GM12801 (cell line): ENCODE measurements around the gene IGSF8.

Experiments used
- TF ChIP-seq, protein P1 (sequence below): IDR thresholded peaks from one replicate; pipeline ENCODE4 v1.5.1; 2011; ENCODE audit warnings: control low read depth; ENCODE audit not compliant: insufficient read length; ENCODE audit errors: extremely low read depth

Gene IGSF8

DNA sequence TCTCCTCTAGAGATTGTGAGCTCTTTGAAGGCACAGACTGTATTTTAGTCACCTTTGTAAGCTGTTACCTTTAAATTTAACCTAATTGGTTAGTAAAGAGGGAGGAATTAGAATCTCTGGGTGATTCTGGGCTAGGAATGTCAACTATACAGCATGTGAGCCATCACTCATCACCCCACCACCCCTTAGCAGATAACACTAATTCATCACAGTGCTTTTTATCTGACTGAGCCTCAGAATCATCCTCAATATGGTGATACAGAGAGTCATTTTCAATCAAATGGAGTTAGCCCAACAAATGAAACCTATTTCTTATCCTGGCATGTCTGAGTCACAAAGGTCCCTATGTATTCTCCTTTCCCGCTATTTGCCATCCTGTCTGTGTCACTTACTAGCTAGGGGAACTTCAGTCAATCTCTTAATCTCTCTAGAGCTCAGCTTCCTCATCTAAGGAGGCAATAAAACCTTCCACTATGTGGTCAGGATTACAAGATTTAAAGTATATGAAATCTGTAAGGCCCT, 41.7 kb downstream of the IGSF8 start:
- TF ChIP-seq, protein P1, sequence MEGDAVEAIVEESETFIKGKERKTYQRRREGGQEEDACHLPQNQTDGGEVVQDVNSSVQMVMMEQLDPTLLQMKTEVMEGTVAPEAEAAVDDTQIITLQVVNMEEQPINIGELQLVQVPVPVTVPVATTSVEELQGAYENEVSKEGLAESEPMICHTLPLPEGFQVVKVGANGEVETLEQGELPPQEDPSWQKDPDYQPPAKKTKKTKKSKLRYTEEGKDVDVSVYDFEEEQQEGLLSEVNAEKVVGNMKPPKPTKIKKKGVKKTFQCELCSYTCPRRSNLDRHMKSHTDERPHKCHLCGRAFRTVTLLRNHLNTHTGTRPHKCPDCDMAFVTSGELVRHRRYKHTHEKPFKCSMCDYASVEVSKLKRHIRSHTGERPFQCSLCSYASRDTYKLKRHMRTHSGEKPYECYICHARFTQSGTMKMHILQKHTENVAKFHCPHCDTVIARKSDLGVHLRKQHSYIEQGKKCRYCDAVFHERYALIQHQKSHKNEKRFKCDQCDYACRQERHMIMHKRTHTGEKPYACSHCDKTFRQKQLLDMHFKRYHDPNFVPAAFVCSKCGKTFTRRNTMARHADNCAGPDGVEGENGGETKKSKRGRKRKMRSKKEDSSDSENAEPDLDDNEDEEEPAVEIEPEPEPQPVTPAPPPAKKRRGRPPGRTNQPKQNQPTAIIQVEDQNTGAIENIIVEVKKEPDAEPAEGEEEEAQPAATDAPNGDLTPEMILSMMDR, result no peak

DNA sequence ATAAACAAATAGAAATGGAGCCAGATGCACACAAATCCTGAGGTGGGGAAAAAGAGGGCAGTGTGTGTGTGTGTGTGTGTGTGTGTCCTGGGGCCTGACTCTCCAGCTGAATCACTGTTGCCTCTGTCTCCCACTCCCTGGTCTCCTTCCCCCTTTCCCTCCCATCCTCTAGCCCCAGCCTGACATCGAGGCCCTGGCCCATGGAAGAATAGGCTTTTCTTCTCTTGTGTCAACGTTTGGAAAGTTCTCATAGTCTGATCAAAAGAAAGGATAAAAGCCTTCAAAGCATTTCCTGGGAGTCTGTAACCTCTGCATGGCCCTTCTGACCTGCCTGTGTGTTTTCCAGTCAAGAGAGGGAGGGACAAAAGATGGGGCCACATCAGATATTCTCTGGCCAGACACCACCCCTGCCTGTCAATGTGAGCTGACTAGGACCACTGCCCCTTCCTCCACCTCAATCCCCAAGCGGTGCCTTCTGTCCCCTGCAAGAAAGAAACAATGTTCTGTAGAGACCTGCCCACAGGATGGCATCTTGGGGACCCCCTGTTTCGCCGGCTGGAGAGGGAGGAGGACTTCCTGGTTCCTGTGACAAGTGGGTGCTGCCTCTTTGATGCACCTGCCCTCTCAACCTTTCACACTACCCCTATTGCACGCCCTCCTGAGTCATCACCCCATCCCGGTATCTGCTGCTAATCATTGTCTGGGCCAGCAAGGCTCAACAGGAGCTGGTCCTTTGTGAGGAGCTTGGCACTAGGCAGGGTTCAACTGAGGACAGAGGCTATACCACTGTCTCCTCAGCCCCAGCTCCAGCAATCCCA, 44.7 kb downstream of the IGSF8 start:
- TF ChIP-seq, protein P1, result no peak

DNA sequence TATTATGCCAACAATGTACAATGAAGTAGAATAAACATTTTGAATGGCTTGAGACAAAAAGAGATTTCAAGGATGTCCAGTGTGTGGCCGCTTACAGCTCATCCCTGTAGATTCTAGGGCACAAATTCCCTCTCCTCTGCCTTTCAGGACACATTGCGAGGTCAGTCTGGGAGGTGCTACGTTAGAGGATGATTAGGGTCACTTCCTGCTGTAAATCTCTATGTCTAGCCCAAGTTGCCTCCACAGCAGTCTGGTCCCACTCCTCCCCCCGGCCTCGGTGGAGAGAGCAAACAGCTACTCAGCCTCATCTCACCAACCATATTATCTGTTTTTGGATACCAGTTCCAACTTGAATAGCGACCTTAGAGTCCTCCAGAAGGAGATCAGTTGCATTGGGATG, 45.5 kb downstream of the IGSF8 start:
- TF ChIP-seq, protein P1, result no peak

DNA sequence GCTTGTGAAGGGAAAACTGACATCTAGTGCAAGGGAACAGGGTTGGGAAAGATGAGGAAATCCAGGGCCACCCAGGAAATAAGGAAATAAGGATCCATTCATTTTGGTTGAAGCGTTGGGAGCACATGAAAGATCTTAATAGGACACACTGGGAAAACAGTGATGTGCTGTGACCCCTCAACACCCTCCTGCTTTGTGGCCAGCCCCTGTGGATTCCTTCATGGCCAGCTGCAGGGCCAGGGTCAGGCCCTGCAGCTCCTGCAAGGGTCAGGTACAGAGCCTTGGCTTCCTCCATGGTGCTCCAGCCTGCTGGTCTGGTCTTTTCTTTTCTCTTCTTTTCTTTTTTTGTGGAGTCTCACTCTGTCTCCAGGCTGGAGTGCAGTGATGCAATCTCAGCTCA, 47.8 kb downstream of the IGSF8 start:
- TF ChIP-seq, protein P1, result no peak

DNA sequence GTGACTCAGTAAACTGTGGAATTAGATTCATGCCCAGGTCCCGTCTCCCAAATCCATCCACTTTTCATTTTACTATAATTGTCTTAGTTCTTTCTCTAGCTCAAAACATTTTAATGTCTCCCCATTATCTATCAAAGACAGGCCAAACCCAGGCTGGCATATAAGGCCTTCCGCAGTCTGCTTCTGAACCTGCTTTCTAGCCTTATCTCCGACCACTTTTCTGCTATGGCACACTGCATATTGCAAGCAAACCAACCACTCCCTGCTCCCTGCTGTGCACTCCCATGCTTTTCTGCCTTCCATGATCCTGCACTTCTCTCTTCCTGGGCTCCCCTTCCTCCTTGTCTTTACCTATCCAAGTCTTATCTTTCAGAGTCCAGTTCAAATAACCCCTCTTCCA, 49.3 kb downstream of the IGSF8 start:
- TF ChIP-seq, protein P1, result no peak

DNA sequence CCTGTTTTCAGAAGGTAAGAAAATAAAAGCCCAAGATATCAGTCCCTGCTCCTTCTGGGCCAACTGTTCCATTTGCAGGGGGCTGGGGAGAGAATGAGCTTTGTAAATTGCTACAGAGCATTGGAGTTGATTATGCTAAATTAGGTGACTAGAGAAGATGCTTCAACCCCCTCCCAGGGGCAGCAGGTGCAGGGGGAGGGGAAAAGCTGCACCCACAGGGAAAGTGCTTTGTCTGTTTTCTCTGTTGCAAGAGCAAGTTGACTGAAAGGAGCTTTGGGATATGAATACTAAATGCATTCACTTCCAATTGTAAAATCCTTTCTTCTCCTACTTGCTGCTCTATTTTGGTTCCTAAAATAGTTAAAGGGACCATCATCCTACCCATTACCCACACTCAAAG, 50.1 kb downstream of the IGSF8 start:
- TF ChIP-seq, protein P1, result no peak

DNA sequence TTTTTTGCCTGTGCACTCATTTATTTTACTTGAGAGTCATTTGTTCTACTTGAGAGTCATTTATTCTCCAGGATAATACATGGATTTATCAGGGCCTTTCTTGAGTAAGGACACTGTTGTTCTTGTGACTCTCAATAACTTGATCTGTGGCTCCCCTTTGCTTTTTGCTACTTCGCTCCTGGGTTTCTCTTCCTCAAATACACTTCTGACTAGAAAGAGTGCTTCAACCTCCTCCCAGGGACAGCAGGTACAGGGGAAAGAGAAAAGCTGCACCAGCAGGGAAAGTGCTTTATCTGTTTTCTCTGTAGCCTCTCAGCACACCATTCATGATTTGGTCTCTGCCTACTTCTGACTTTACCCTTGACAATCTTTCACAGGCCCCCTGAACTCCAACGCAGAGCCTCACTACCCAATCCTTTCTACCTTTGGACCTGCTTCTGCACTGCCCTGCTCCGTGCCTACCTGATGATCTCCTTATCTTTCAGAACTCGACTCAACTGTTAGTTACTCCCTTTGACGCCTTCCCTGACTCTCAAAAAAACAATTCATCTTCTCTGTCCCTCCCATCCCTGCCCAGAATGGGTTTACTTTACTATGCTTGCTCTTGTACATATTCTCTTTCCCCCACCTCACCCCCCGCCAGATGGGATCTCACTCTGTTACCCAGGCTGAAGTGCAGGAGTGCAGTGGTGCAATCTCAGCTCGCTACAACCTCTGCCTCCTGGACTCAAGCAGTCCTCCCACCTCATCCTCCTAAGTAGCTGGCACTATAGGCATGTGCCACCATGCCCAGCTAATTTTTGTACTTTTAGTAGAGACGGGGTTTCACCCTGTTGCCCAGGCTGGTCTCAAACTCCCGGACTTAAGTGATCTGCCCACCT, 51.1 kb downstream of the IGSF8 start:
- TF ChIP-seq, protein P1, result no peak
